Glutamatergic neuron (in vitro differentiated cells): ENCODE results near the gene CANX. TPM values are rescaled to one million over a fixed set of nuclear protein-coding genes. Genes with fewer than 3 reads are reported as not detected.

Experiments used
- DNase-seq: peaks from one replicate; pipeline ENCODE4 v3.0.0; 2022
- H3K27ac Mint-ChIP-seq: one replicate; pipeline ENCODE4 v1.8.0; 2020; ENCODE audit warnings: mild to moderate bottlenecking, mixed read lengths, inconsistent platforms; ENCODE audit not compliant: unreplicated experiment
- H3K27me3 Mint-ChIP-seq: one replicate; pipeline ENCODE4 v1.8.0; 2020; ENCODE audit warnings: mild to moderate bottlenecking, moderate library complexity, mixed read lengths, inconsistent platforms; ENCODE audit not compliant: unreplicated experiment
- H3K36me3 Mint-ChIP-seq: one replicate; pipeline ENCODE4 v1.8.0; 2020; ENCODE audit warnings: mild to moderate bottlenecking, mixed read lengths, inconsistent platforms; ENCODE audit not compliant: unreplicated experiment
- H3K4me1 Mint-ChIP-seq: one replicate; pipeline ENCODE4 v1.8.0; 2020; ENCODE audit warnings: mild to moderate bottlenecking, low read depth, mixed read lengths, inconsistent platforms; ENCODE audit not compliant: unreplicated experiment
- H3K4me3 Mint-ChIP-seq: one replicate; pipeline ENCODE4 v1.8.0; 2020; ENCODE audit warnings: mild to moderate bottlenecking, mixed read lengths, inconsistent platforms; ENCODE audit not compliant: unreplicated experiment
- H3K9me3 Mint-ChIP-seq: one replicate; pipeline ENCODE4 v1.8.0; 2020; ENCODE audit warnings: mild to moderate bottlenecking, moderate library complexity, mixed read lengths, inconsistent platforms; ENCODE audit not compliant: unreplicated experiment
- total RNA-seq: library from RNA; stranded (reverse); fragmentation: NEBNext Ultra II Directional; extraction: Animal tissue kit (Norgen Biotek cat#: 25700); gene quantifications from one replicate; pipeline ENCODE4 v1.2.1, GENCODE V29; 2021; ENCODE audit not compliant: unreplicated experiment
- TF ChIP-seq, protein P1 (sequence below): fragments of 200-600 bp; sonication (generic); IDR thresholded peaks from one replicate; pipeline ENCODE4 v1.5.0; 2021; ENCODE audit not compliant: partially characterized antibody, unreplicated experiment

CANX gene
- total RNA-seq, 1 donor from 2014 or later: 363 TPM

GRCh38 chr5:179758955-179759354 is 60.2 kb downstream of the CANX start:
- Mint-ChIP-seq H3K27me3 (peaks cover 3% of the 10 kb centered on the region), H3K9me3 (no peaks in the 10 kb centered on the region), H3K36me3 (no peaks in the 10 kb centered on the region), H3K4me3 (no peak overlapping the region), H3K27ac (no peak overlapping the region), H3K4me1 (peaks cover 46% of the 10 kb centered on the region)
- TF ChIP-seq, protein P1, sequence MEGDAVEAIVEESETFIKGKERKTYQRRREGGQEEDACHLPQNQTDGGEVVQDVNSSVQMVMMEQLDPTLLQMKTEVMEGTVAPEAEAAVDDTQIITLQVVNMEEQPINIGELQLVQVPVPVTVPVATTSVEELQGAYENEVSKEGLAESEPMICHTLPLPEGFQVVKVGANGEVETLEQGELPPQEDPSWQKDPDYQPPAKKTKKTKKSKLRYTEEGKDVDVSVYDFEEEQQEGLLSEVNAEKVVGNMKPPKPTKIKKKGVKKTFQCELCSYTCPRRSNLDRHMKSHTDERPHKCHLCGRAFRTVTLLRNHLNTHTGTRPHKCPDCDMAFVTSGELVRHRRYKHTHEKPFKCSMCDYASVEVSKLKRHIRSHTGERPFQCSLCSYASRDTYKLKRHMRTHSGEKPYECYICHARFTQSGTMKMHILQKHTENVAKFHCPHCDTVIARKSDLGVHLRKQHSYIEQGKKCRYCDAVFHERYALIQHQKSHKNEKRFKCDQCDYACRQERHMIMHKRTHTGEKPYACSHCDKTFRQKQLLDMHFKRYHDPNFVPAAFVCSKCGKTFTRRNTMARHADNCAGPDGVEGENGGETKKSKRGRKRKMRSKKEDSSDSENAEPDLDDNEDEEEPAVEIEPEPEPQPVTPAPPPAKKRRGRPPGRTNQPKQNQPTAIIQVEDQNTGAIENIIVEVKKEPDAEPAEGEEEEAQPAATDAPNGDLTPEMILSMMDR: no peak
- no peak for DNase-seq

- peak overlapping the region; percentile 8 for H3K4me3 Mint-ChIP-seq
- H3K9me3 Mint-ChIP-seq: no peaks in the 10 kb centered on the region
- H3K4me1 Mint-ChIP-seq: peaks cover 40% of the 10 kb centered on the region
- peak overlapping the region; percentile 15 for H3K27ac Mint-ChIP-seq
- TF ChIP-seq, protein P1: no peak
- DNase-seq: no peak
- H3K36me3 Mint-ChIP-seq: no peaks in the 10 kb centered on the region
- H3K27me3 Mint-ChIP-seq: peaks cover 3% of the 10 kb centered on the region
Measured at GRCh38 chr5:179759581-179760551, 61.1 kb downstream of the CANX start.

GRCh38 chr5:179762079-179762780 is 63.5 kb downstream of the CANX start:
- H3K36me3 Mint-ChIP-seq: no peaks in the 10 kb centered on the region
- H3K27me3 Mint-ChIP-seq: peaks cover 3% of the 10 kb centered on the region
- peaks cover 52% of the 10 kb centered on the region for H3K4me1 Mint-ChIP-seq
- H3K27ac Mint-ChIP-seq: peak overlapping the region; percentile 67
- no peak for DNase-seq
- no peak overlapping the region for H3K4me3 Mint-ChIP-seq
- H3K9me3 Mint-ChIP-seq: no peaks in the 10 kb centered on the region
- TF ChIP-seq, protein P1: no peak

- TF ChIP-seq, protein P1: no peak
- Mint-ChIP-seq H3K36me3 (no peaks in the 10 kb centered on the region), H3K27ac (peak overlapping the region; percentile 66), H3K4me1 (peaks cover 57% of the 10 kb centered on the region), H3K9me3 (no peaks in the 10 kb centered on the region), H3K27me3 (peaks cover 3% of the 10 kb centered on the region), H3K4me3 (no peak overlapping the region)
- DNase-seq: no peak
Measured at GRCh38 chr5:179762781-179763176, 64.0 kb downstream of the CANX start.
